ENCODE results near the gene SUN1.
A peak's percentile ranks its signal among the peaks of the same experiment; 100 is the strongest.

The SUN1 gene

DNA sequence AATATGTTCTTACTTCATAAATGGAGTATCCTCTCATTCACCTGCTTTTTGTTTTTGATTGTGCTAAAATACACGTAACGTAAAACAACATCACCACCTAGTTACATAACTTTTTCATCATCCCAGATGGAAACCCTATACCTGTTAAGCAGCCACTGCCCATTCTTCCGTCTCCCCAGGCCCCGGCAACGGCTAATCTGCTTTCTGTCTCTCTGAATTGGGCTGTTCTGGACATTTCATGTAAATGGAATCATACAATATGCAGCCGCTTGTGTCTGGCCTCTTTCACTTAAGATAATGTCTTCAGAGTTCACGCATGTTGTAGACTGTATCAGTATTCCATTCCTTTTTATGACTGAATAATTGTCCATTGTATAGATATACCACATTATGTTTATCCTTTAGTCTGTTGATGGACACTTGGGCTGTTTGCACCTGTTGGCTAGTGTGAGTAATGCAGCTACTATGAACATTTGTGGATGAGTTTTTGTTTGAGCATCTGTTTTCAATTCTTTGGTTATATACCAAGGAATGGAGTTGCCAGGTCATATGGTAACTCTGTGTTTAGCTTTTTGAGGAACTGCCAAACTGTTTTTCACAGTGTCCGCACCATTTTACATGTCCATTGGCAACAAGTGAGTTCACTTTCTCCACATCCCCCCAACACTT lies 14.1 kb upstream of the SUN1 start:
- POLR2A ChIA-PET, result interaction anchor here (0.9 kb wide), 1 partner anchor 14 kb away, joined by 4 read pairs; the partner anchor contains the start of gene SUN1
- Histone ChIP-seq H3K4me3 (ENCODE audit: low read depth, low read length) (no peak overlapping the region), H3K27ac (ENCODE audit: extremely low read depth, low read depth, low read length) (no peak overlapping the region), H3K4me1 (ENCODE audit: control insufficient read depth, insufficient read depth, low read length) (peaks cover 13% of the 10 kb centered on the region), H3K9me3 (ENCODE audit: control insufficient read depth, insufficient read depth, low read depth, low read length) (no peaks in the 10 kb centered on the region), H3K36me3 (ENCODE audit: control insufficient read depth in 2 of 2, insufficient read depth in 1 of 2, low read length in 2 of 2) (no peaks in the 10 kb centered on the region; a peak in 1 of 3 replicates)
- TF ChIP-seq ZNF146 (tag by site-specific recombination; IDR thresholded peaks at IDR 0.05) (peak; percentile 81), ZSCAN30 (tag by site-specific recombination; IDR thresholded peaks at IDR 0.05) (0 out of 2 replicates have a peak, but pooled peaks have one; percentile 52), RBAK (tag by site-specific recombination; IDR thresholded peaks at IDR 0.05) (no peak), ZNF391 (tag by site-specific recombination; IDR thresholded peaks at IDR 0.05; ENCODE audit: borderline replicate concordance, low read depth) (no peak), SCRT1 (tag by site-specific recombination; IDR thresholded peaks at IDR 0.05; ENCODE audit: borderline replicate concordance) (peak; percentile 33; the same call in 1 of the 2 replicates), ZNF473 (tag by site-specific recombination; IDR thresholded peaks at IDR 0.05) (no peak), TRIM28 (IDR thresholded peaks at IDR 0.05; ENCODE audit: borderline replicate concordance, low read length) (peak; percentile 40; the same call in 1 of the 2 replicates), SCRT2 (tag by site-specific recombination; IDR thresholded peaks at IDR 0.05) (peak; percentile 87)
- CTCF ChIA-PET, result interaction anchor here (1.8 to 2.1 kb wide), 2 partner anchors 11 to 14 kb away, joined by 6 to 8 read pairs; partner anchors contain the start of gene SUN1

- ChIA-PET POLR2A (no interaction called here), CTCF (interaction anchor here (0.9 kb wide), 1 partner anchor 12 kb away, joined by 3 read pairs; the partner anchor contains the start of gene SUN1)
- TF ChIP-seq IKZF3 (tag by site-specific recombination; IDR thresholded peaks at IDR 0.05), result no peak
- 0 out of 2 replicates have a peak, but pooled peaks have one; percentile 15 for TF ChIP-seq ZEB2 (tag by site-specific recombination; IDR thresholded peaks at IDR 0.05)
- 0 out of 2 replicates have a peak, but pooled peaks have one; percentile 50 for TF ChIP-seq ZNF133 (tag by site-specific recombination; IDR thresholded peaks at IDR 0.05)
- TF ChIP-seq ZNF157 (tag by site-specific recombination; IDR thresholded peaks at IDR 0.05), result no peak
- TF ChIP-seq PRDM6 (tag by site-specific recombination; IDR thresholded peaks at IDR 0.05), result peak; percentile 51; the same call in 1 of the 2 replicates
- 0 out of 2 replicates have a peak, but pooled peaks have one; percentile 25 for TF ChIP-seq ZNF366 (tag by site-specific recombination; conservative IDR thresholded peaks at IDR 0.05)
- TF ChIP-seq ZNF623 (tag by site-specific recombination; IDR thresholded peaks at IDR 0.05), result no peak
- TF ChIP-seq PRDM1 (tag by site-specific recombination; IDR thresholded peaks at IDR 0.05), result 0 out of 2 replicates have a peak, but pooled peaks have one; percentile 22
- no peak for TF ChIP-seq ZSCAN23 (tag by site-specific recombination; IDR thresholded peaks at IDR 0.05)
- no peak for TF ChIP-seq HOXC10 (CRISPR knock-in tag; IDR thresholded peaks at IDR 0.05)
- Histone ChIP-seq H3K27ac (ENCODE audit: extremely low read depth, low read depth, low read length) (no peak overlapping the region), H3K4me1 (ENCODE audit: control insufficient read depth, insufficient read depth, low read length) (peaks cover 9% of the 10 kb centered on the region), H3K9me3 (ENCODE audit: control insufficient read depth, insufficient read depth, low read depth, low read length) (no peaks in the 10 kb centered on the region), H3K36me3 (ENCODE audit: control insufficient read depth in 2 of 2, insufficient read depth in 1 of 2, low read length in 2 of 2) (no peaks in the 10 kb centered on the region; a peak in 1 of 3 replicates), H3K4me3 (ENCODE audit: low read depth, low read length) (no peak overlapping the region)
Observed at GRCh38 chr7:820341-820740, 11.9 kb upstream of the SUN1 start.

DNA sequence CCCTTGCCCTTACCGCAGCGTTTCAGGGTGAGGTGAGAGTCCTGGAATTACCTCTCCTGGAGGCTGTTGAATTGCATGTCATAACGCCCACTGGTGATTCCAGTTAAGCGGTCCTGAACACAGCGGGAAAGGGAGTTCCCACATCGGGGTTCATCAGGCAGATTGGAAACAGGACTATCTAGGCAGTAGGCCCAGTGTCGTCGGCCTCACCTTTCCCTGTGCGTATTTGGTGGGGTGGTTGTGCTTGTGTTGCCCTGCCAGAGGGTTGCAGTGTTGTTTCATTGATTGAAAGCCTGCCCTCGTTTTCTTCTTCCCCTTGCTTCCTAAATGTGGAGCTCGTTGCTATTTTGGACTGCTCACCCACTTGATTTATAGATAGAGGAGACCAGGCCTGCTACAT lies 10.6 kb upstream of the SUN1 start:
- POLR2A ChIA-PET, result no interaction called here
- H3K36me3 ChIP-seq (ENCODE audit: control insufficient read depth in 2 of 2, insufficient read depth in 1 of 2, low read length in 2 of 2), result no peaks in the 10 kb centered on the region; a peak in 1 of 3 replicates
- H3K4me3 ChIP-seq (ENCODE audit: low read depth, low read length), result no peak overlapping the region
- CTCF ChIA-PET, result interaction anchor here (0.6 to 1.3 kb wide), 5 partner anchors 9 to 171 kb away, joined by 3 to 5 read pairs (median 3); no protein-coding TSS in a partner anchor
- H3K27ac ChIP-seq (ENCODE audit: extremely low read depth, low read depth, low read length), result no peak overlapping the region
- no peaks in the 10 kb centered on the region for H3K9me3 ChIP-seq (ENCODE audit: control insufficient read depth, insufficient read depth, low read depth, low read length)
- H3K4me1 ChIP-seq (ENCODE audit: control insufficient read depth, insufficient read depth, low read length), result peaks cover 9% of the 10 kb centered on the region
- TF ChIP-seq GLI2 (tag by site-specific recombination; IDR thresholded peaks at IDR 0.05; ENCODE audit: borderline replicate concordance, low read depth) (no peak), ZSCAN5A (tag by site-specific recombination; IDR thresholded peaks at IDR 0.05) (no peak), TCF7L2 (IDR thresholded peaks at IDR 0.05; ENCODE audit: borderline replicate concordance, low read depth, low read length) (no peak), SP2 (tag by site-specific recombination; IDR thresholded peaks at IDR 0.05) (no peak), SETDB1 (IDR thresholded peaks at IDR 0.05; ENCODE audit: insufficient read length, low read length) (no peak), ZNF654 (tag by site-specific recombination; IDR thresholded peaks at IDR 0.05; ENCODE audit: low read depth) (peak; percentile 26; the same call in 1 of the 2 replicates), ZNF837 (tag by site-specific recombination; IDR thresholded peaks at IDR 0.05) (no peak), ZNF341 (tag by site-specific recombination; IDR thresholded peaks at IDR 0.05; ENCODE audit: low read depth) (peak; percentile 74), ZNF202 (tag by site-specific recombination; IDR thresholded peaks at IDR 0.05; ENCODE audit: borderline replicate concordance) (no peak)
- TF ChIP-seq, protein P1, sequence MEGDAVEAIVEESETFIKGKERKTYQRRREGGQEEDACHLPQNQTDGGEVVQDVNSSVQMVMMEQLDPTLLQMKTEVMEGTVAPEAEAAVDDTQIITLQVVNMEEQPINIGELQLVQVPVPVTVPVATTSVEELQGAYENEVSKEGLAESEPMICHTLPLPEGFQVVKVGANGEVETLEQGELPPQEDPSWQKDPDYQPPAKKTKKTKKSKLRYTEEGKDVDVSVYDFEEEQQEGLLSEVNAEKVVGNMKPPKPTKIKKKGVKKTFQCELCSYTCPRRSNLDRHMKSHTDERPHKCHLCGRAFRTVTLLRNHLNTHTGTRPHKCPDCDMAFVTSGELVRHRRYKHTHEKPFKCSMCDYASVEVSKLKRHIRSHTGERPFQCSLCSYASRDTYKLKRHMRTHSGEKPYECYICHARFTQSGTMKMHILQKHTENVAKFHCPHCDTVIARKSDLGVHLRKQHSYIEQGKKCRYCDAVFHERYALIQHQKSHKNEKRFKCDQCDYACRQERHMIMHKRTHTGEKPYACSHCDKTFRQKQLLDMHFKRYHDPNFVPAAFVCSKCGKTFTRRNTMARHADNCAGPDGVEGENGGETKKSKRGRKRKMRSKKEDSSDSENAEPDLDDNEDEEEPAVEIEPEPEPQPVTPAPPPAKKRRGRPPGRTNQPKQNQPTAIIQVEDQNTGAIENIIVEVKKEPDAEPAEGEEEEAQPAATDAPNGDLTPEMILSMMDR (tag by site-specific recombination; IDR thresholded peaks at IDR 0.05), result no peak

Measured in HEK293 (cell line).